Measurements from ENCODE around the gene PHOX2B.
"Not testable (repeated sequence)": the region's sequence is repeated elsewhere in the genome, so short reads cannot be mapped to it uniquely, and the experiment has no call there.

Gene PHOX2B

GRCh38 chr4:41737491-41737890 lies 11.0 kb downstream of the PHOX2B start:
- not testable (repeated sequence) for H3K23ac ChIP-seq (ENCODE audit: low read length); H2BK5ac ChIP-seq (ENCODE audit: low read length); H3K27ac ChIP-seq (ENCODE audit: low read depth, low read length); H2BK120ac ChIP-seq (ENCODE audit: low read depth, low read length); H3K79me2 ChIP-seq (ENCODE audit: control insufficient read depth, insufficient read depth, low read length); DNase-seq; H2BK15ac ChIP-seq (replicated peaks; ENCODE audit: low read depth); H3K4me1 ChIP-seq (ENCODE audit: control insufficient read depth, low read depth, low read length); H4K8ac ChIP-seq (ENCODE audit: low read depth, low read length); H3K9ac ChIP-seq (ENCODE audit: low read length); H3K4me3 ChIP-seq (ENCODE audit: low read length); H3K18ac ChIP-seq (ENCODE audit: low read length); H3K56ac ChIP-seq (ENCODE audit: low read length); H3K79me1 ChIP-seq (ENCODE audit: low read length); H4K5ac ChIP-seq (ENCODE audit: low read length); H3K4ac ChIP-seq (ENCODE audit: low read depth, low read length); H2AK5ac ChIP-seq (ENCODE audit: low read length); H3K36me3 ChIP-seq (ENCODE audit: control insufficient read depth, insufficient read depth, low read length); H3K4me2 ChIP-seq (ENCODE audit: low read length)
- peaks cover 16% of the 10 kb centered on the region for H3K27me3 ChIP-seq (ENCODE audit: insufficient read depth, low read length, poor library complexity)
- no CpG with 5 or more reads among the region's 8 CpGs for WGBS (ENCODE audit: extremely low coverage, insufficient coverage, low lambda C conversion rate)

- Histone ChIP-seq H3K18ac (ENCODE audit: low read length) (no peak overlapping the region), H4K8ac (ENCODE audit: low read depth, low read length) (no peak overlapping the region), H3K27me3 (ENCODE audit: insufficient read depth, low read length, poor library complexity) (no peaks in the 10 kb centered on the region), H3K23ac (ENCODE audit: low read length) (no peak overlapping the region), H2BK5ac (ENCODE audit: low read length) (no peak overlapping the region), H3K4ac (ENCODE audit: low read depth, low read length) (no peak overlapping the region), H3K4me1 (ENCODE audit: control insufficient read depth, low read depth, low read length) (no peaks in the 10 kb centered on the region), H3K79me2 (ENCODE audit: control insufficient read depth, insufficient read depth, low read length) (no peaks in the 10 kb centered on the region), H3K79me1 (ENCODE audit: low read length) (no peaks in the 10 kb centered on the region), H3K4me3 (ENCODE audit: low read length) (no peak overlapping the region), H2AK5ac (ENCODE audit: low read length) (no peak overlapping the region), H4K5ac (ENCODE audit: low read length) (no peak overlapping the region), H3K36me3 (ENCODE audit: control insufficient read depth, insufficient read depth, low read length) (no peaks in the 10 kb centered on the region), H3K27ac (ENCODE audit: low read depth, low read length) (no peak overlapping the region), H3K9ac (ENCODE audit: low read length) (no peak overlapping the region), H2BK120ac (ENCODE audit: low read depth, low read length) (no peak overlapping the region), H3K4me2 (ENCODE audit: low read length) (no peak overlapping the region), H2BK15ac (replicated peaks; ENCODE audit: low read depth) (no peak overlapping the region), H3K56ac (ENCODE audit: low read length) (no peak overlapping the region)
- no peak for DNase-seq
- no CpG with 5 or more reads among the region's 3 CpGs for WGBS (ENCODE audit: extremely low coverage, insufficient coverage, low lambda C conversion rate)
These were observed 14.2 kb downstream of the PHOX2B start for GRCh38 chr4:41734371-41734770.

DNA sequence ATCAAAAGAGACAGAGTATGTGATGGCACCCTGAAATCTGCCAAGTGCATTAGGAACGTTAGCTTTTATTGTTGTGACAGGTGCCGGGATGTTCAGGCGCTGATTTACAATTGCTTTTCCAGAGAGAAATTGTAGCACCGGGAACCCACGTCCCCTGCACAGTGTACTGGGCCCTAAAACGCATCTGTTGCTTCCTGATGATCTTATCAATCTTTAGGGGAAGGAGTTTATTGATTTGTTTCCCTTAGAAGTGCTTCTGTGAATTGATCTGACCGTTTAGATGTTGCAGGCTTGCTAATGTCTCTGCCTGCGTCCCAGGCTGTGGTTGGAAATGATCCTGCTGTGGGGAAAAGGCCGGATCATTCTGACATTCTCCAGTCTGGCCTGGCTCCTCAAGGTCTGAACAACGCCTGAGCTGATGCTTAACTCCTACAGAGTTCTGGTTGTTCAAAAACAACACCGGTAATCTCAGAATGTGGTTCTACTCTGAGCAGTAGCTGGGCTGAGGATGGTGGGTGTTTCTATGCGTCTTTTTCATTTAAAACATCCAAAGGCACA lies 16.9 kb downstream of the PHOX2B start:
- H2BK15ac ChIP-seq (replicated peaks; ENCODE audit: low read depth) = no peak overlapping the region
- no peak overlapping the region for H3K23ac ChIP-seq (ENCODE audit: low read length)
- H3K79me2 ChIP-seq (ENCODE audit: control insufficient read depth, insufficient read depth, low read length) = no peaks in the 10 kb centered on the region
- DNase-seq = no peak
- H3K27me3 ChIP-seq (ENCODE audit: insufficient read depth, low read length, poor library complexity) = no peaks in the 10 kb centered on the region
- H2AK5ac ChIP-seq (ENCODE audit: low read length) = no peak overlapping the region
- H3K4me3 ChIP-seq (ENCODE audit: low read length) = no peak overlapping the region
- H3K4ac ChIP-seq (ENCODE audit: low read depth, low read length) = no peak overlapping the region
- no peak overlapping the region for H2BK5ac ChIP-seq (ENCODE audit: low read length)
- no peaks in the 10 kb centered on the region for H3K36me3 ChIP-seq (ENCODE audit: control insufficient read depth, insufficient read depth, low read length)
- no peak overlapping the region for H3K4me2 ChIP-seq (ENCODE audit: low read length)
- no peak overlapping the region for H3K56ac ChIP-seq (ENCODE audit: low read length)
- H2BK120ac ChIP-seq (ENCODE audit: low read depth, low read length) = no peak overlapping the region
- no peak overlapping the region for H3K27ac ChIP-seq (ENCODE audit: low read depth, low read length)
- H3K4me1 ChIP-seq (ENCODE audit: control insufficient read depth, low read depth, low read length) = no peaks in the 10 kb centered on the region
- no CpG with 5 or more reads among the region's 12 CpGs for WGBS (ENCODE audit: extremely low coverage, insufficient coverage, low lambda C conversion rate)
- no peak overlapping the region for H4K8ac ChIP-seq (ENCODE audit: low read depth, low read length)
- H3K79me1 ChIP-seq (ENCODE audit: low read length) = no peaks in the 10 kb centered on the region
- H3K9ac ChIP-seq (ENCODE audit: low read length) = no peak overlapping the region
- H4K5ac ChIP-seq (ENCODE audit: low read length) = no peak overlapping the region
- H3K18ac ChIP-seq (ENCODE audit: low read length) = no peak overlapping the region

- Histone ChIP-seq H3K4me2 (ENCODE audit: low read length) (no peak overlapping the region), H3K27me3 (ENCODE audit: insufficient read depth, low read length, poor library complexity) (no peaks in the 10 kb centered on the region), H3K36me3 (ENCODE audit: control insufficient read depth, insufficient read depth, low read length) (no peaks in the 10 kb centered on the region), H3K4me3 (ENCODE audit: low read length) (no peak overlapping the region), H3K79me1 (ENCODE audit: low read length) (no peaks in the 10 kb centered on the region), H3K23ac (ENCODE audit: low read length) (no peak overlapping the region), H3K56ac (ENCODE audit: low read length) (no peak overlapping the region), H2AK5ac (ENCODE audit: low read length) (no peak overlapping the region), H2BK15ac (replicated peaks; ENCODE audit: low read depth) (no peak overlapping the region), H4K8ac (ENCODE audit: low read depth, low read length) (no peak overlapping the region), H2BK5ac (ENCODE audit: low read length) (no peak overlapping the region), H3K18ac (ENCODE audit: low read length) (no peak overlapping the region), H3K4ac (ENCODE audit: low read depth, low read length) (no peak overlapping the region), H3K27ac (ENCODE audit: low read depth, low read length) (no peak overlapping the region), H3K79me2 (ENCODE audit: control insufficient read depth, insufficient read depth, low read length) (no peaks in the 10 kb centered on the region), H3K9ac (ENCODE audit: low read length) (no peak overlapping the region), H4K5ac (ENCODE audit: low read length) (no peak overlapping the region), H3K4me1 (ENCODE audit: control insufficient read depth, low read depth, low read length) (no peaks in the 10 kb centered on the region), H2BK120ac (ENCODE audit: low read depth, low read length) (no peak overlapping the region)
- WGBS (ENCODE audit: extremely low coverage, insufficient coverage, low lambda C conversion rate) = no CpG with 5 or more reads among the region's 3 CpGs
- no peak for DNase-seq
These were observed 20.0 kb downstream of the PHOX2B start for GRCh38 chr4:41728573-41728913.

DNA sequence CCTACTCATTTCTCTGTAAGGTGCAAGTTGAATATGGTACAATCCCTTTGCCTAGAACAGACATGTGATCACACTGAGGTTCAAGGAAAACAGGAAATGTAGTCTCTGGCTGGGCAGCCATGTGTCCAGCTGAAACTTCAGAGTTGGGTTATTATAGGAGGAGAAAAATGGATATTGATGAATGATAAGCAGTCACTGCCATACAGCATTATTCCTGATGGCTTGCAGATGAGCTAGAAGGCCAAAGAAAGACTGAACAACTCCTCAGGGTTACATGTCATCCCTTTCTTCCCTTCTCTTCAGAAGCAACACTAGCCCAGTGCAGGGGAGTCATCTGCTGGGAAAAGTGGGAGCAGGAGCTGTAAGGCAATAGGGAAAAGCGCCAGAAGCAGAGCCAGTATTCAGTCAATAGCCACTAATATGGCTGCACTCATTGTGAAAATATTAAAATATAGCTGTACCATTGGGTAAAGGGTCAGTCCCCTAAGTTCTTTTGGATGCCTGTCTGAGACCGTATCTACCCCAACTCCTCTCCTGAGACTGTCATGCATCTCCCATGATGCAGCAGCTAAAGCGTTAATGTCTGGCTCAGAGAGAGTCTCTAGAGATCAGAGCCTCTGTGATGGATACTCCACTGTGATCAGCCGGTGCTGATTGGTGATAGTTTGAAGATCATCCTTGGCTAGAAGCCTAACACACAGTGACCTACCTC lies 20.5 kb downstream of the PHOX2B start:
- Histone ChIP-seq H3K4ac (ENCODE audit: low read depth, low read length) (no peak overlapping the region), H2BK5ac (ENCODE audit: low read length) (no peak overlapping the region), H2BK120ac (ENCODE audit: low read depth, low read length) (no peak overlapping the region), H3K9ac (ENCODE audit: low read length) (no peak overlapping the region), H2AK5ac (ENCODE audit: low read length) (no peak overlapping the region), H3K27ac (ENCODE audit: low read depth, low read length) (no peak overlapping the region), H3K4me1 (ENCODE audit: control insufficient read depth, low read depth, low read length) (no peaks in the 10 kb centered on the region), H2BK15ac (replicated peaks; ENCODE audit: low read depth) (no peak overlapping the region), H4K8ac (ENCODE audit: low read depth, low read length) (no peak overlapping the region), H3K27me3 (ENCODE audit: insufficient read depth, low read length, poor library complexity) (no peaks in the 10 kb centered on the region), H3K36me3 (ENCODE audit: control insufficient read depth, insufficient read depth, low read length) (no peaks in the 10 kb centered on the region), H4K5ac (ENCODE audit: low read length) (no peak overlapping the region), H3K18ac (ENCODE audit: low read length) (no peak overlapping the region), H3K4me2 (ENCODE audit: low read length) (no peak overlapping the region), H3K79me1 (ENCODE audit: low read length) (no peaks in the 10 kb centered on the region), H3K23ac (ENCODE audit: low read length) (no peak overlapping the region), H3K56ac (ENCODE audit: low read length) (no peak overlapping the region), H3K4me3 (ENCODE audit: low read length) (no peak overlapping the region), H3K79me2 (ENCODE audit: control insufficient read depth, insufficient read depth, low read length) (no peaks in the 10 kb centered on the region)
- no CpG with 5 or more reads among the region's 4 CpGs for WGBS (ENCODE audit: extremely low coverage, insufficient coverage, low lambda C conversion rate)
- no peak for DNase-seq

DNA sequence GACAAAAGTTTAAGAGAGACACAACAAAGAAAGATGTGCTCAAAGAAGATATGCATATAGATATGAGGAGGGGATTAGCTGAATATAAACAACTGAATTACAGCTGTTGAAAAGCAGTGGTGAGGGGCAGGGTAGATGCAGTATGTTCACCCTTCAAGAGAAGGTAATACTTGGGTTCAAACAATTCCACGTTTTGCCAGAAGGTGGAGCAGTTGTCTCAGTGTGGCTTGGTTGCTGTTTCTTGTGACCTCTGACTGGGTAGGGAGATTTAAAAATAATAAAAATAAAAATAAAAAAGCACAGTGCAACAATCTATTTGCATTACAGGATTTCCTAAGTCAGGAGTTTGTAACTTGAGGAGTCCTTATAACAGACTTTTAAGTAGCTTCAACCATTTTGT lies 23.3 kb downstream of the PHOX2B start:
- Histone ChIP-seq H3K79me1 (ENCODE audit: low read length) (no peaks in the 10 kb centered on the region), H2BK120ac (ENCODE audit: low read depth, low read length) (no peak overlapping the region), H4K5ac (ENCODE audit: low read length) (no peak overlapping the region), H2AK5ac (ENCODE audit: low read length) (no peak overlapping the region), H3K56ac (ENCODE audit: low read length) (no peak overlapping the region), H3K4me3 (ENCODE audit: low read length) (no peak overlapping the region), H3K4me2 (ENCODE audit: low read length) (no peak overlapping the region), H2BK5ac (ENCODE audit: low read length) (no peak overlapping the region), H3K36me3 (ENCODE audit: control insufficient read depth, insufficient read depth, low read length) (no peaks in the 10 kb centered on the region), H3K23ac (ENCODE audit: low read length) (no peak overlapping the region), H3K18ac (ENCODE audit: low read length) (no peak overlapping the region), H3K4ac (ENCODE audit: low read depth, low read length) (no peak overlapping the region), H3K27ac (ENCODE audit: low read depth, low read length) (no peak overlapping the region), H2BK15ac (replicated peaks; ENCODE audit: low read depth) (no peak overlapping the region), H3K9ac (ENCODE audit: low read length) (no peak overlapping the region), H3K27me3 (ENCODE audit: insufficient read depth, low read length, poor library complexity) (no peaks in the 10 kb centered on the region), H4K8ac (ENCODE audit: low read depth, low read length) (no peak overlapping the region), H3K79me2 (ENCODE audit: control insufficient read depth, insufficient read depth, low read length) (no peaks in the 10 kb centered on the region), H3K4me1 (ENCODE audit: control insufficient read depth, low read depth, low read length) (no peaks in the 10 kb centered on the region)
- WGBS (ENCODE audit: extremely low coverage, insufficient coverage, low lambda C conversion rate) = no CpG with 5 or more reads among the region's 1 CpG
- no peak for DNase-seq

Measured in mesendoderm (in vitro differentiated cells).